NK-92 (cell line): ENCODE data around the gene NPLOC4.

Experiments
- DNase-seq: peaks from one replicate; lab custom pipeline; 2025; ENCODE audit not compliant: unreplicated experiment; lab: John Stamatoyannopoulos, UW

Gene NPLOC4

GRCh38 chr17:81509207-81509971 is 127.5 kb downstream of the NPLOC4 start:
- no peak for DNase-seq

DNA sequence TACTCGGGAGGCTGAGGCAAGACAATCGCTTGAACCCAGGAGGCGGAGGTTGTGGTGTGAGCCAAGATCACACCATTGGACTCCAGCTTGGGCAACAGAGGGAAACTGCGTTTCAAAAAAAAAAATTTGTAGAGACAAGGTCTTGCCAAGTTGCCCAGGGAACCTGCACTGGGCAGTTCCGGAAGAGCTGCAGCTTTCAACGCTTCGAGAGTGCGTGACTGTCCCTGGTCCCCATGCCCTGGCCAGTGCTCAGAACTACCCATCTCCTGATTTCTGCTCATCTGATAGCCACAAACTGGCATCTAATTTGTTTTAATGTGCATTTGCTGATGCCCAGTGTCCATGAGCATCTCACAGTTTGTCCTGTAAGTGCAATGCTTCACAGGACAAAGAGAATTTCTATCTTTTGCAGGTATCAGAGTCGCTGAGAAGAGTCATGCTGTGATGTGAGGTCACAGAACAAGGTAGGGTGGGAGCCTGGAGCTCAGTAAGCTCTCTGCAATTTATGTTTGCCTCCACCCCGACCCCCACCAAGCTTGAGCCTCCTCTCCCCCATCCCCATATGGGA is 128.2 kb downstream of the NPLOC4 start:
- DNase-seq, result no peak
